HepG2 (cell line): Measurements from ENCODE around the gene TAP1. TPM values are rescaled to one million over a fixed set of nuclear protein-coding genes. Genes with fewer than 3 reads are reported as not detected.

Experiments
- CEBPB ChIP-seq: IDR thresholded peaks from 2 replicates; pipeline ENCODE4 v1.6.1; 2011; ENCODE audit warnings: low read depth, low read length, improper control_type of control experiment, borderline replicate concordance
- DMAP1 ChIP-seq: IDR thresholded peaks from 2 replicates; pipeline ENCODE4 v1.6.1; 2016
- MAFK ChIP-seq, 2 experiments: IDR thresholded peaks in 1 of 2; conservative IDR thresholded peaks in 1 of 2; 2 replicates each; pipeline ENCODE4 v1.6.1; 2011; ENCODE audit warnings: improper control_type of control experiment in 2 of 2, low read length in 2 of 2
- NFKB2 ChIP-seq: sonication (generic); formaldehyde crosslinking; IDR thresholded peaks from 2 replicates; pipeline ENCODE4 v1.4.0; 2020; ENCODE audit warnings: missing genetic modification reagents, borderline replicate concordance
- NR1H2 ChIP-seq: sonication (generic); formaldehyde crosslinking; IDR thresholded peaks from 2 replicates; pipeline ENCODE4 v1.8.1; 2022; ENCODE audit warnings: low read depth, missing genetic modification reagents, borderline replicate concordance
- NR3C1 ChIP-seq: sonication (generic); formaldehyde crosslinking; IDR thresholded peaks from 2 replicates; pipeline ENCODE4 v1.4.0; 2020; ENCODE audit warnings: missing genetic modification reagents
- PCBP2 ChIP-seq: fragments of 200-400 bp; formaldehyde crosslinking; optimal IDR thresholded peaks from 2 replicates; pipeline ENCODE3; 2018; ENCODE audit warnings: low read length, low read depth; ENCODE audit not compliant: poor library complexity, severe bottlenecking
- TBX2 ChIP-seq: sonication (generic); formaldehyde crosslinking; IDR thresholded peaks from 2 replicates; pipeline ENCODE4 v1.5.0; 2020; ENCODE audit warnings: missing genetic modification reagents, mild to moderate bottlenecking, borderline replicate concordance
- ZIK1 ChIP-seq: sonication (generic); formaldehyde crosslinking; IDR thresholded peaks from 2 replicates; pipeline ENCODE4 v1.5.0; 2020; ENCODE audit warnings: mild to moderate bottlenecking, low read depth, missing genetic modification reagents, borderline replicate concordance
- ZNF224 ChIP-seq: sonication (generic); formaldehyde crosslinking; IDR thresholded peaks from 2 replicates; pipeline ENCODE4 v1.5.0; 2020; ENCODE audit warnings: mild to moderate bottlenecking, missing genetic modification reagents
- ZNF232 ChIP-seq: sonication (generic); formaldehyde crosslinking; IDR thresholded peaks from 2 replicates; pipeline ENCODE4 v1.4.0; 2020; ENCODE audit warnings: missing genetic modification reagents, borderline replicate concordance
- ZNF496 ChIP-seq: sonication (generic); formaldehyde crosslinking; IDR thresholded peaks from 2 replicates; pipeline ENCODE4 v1.8.1; 2023; ENCODE audit warnings: mild to moderate bottlenecking, moderate library complexity, missing genetic modification reagents; ENCODE audit not compliant: insufficient replicate concordance
- ZNF510 ChIP-seq: sonication (generic); formaldehyde crosslinking; IDR thresholded peaks from 2 replicates; pipeline ENCODE4 v1.4.0; 2020; ENCODE audit warnings: low read depth, mild to moderate bottlenecking, missing genetic modification reagents
- ZNF788 ChIP-seq: sonication (generic); formaldehyde crosslinking; IDR thresholded peaks from 2 replicates; pipeline ENCODE4 v1.5.0; 2020; ENCODE audit warnings: mild to moderate bottlenecking, missing genetic modification reagents, borderline replicate concordance
- polyA plus RNA-seq, 8 experiments: library from polyadenylated mRNA; depleted of rRNA in 3 of 8; stranded (reverse) in 7 of 8; unstranded in 1 of 8; fragments of >200 nt; fragmentation: Illumina TruSeq in 4 of 8; extraction: Trizol in 4 of 8; gene quantifications; 2 replicates each; pipeline versions ENCODE4 v1.2.1 to v1.2.3, GENCODE V29; 2011 to 2016; ENCODE audit warnings: low read depth in 4 of 8, missing spikeins in 1 of 8, mixed read lengths in 1 of 8; ENCODE audit not compliant: insufficient read depth in 1 of 8
- total RNA-seq, 5 experiments: library from RNA; depleted of rRNA; stranded (reverse); fragments of >200 nt; fragmentation: Illumina TruSeq; extraction: Trizol; gene quantifications; 2 replicates each; pipeline ENCODE4 v1.2.3, GENCODE V29; 2016; ENCODE audit warnings: low read depth in 1 of 5
- TF ChIP-seq, protein P1 (sequence below): IDR thresholded peaks from 2 replicates; pipeline ENCODE4 v1.6.1; 2012; ENCODE audit warnings: inconsistent platforms
- TF ChIP-seq, protein P2 (sequence below): sonication (generic); formaldehyde crosslinking; IDR thresholded peaks from 2 replicates; pipeline ENCODE4 v1.8.0; 2022; ENCODE audit warnings: missing genetic modification reagents, mild to moderate bottlenecking, inconsistent platforms, borderline replicate concordance
- TF ChIP-seq, protein P3 (sequence below): sonication (generic); formaldehyde crosslinking; IDR thresholded peaks from 2 replicates; pipeline ENCODE4 v1.8.1; 2022; ENCODE audit warnings: low read depth, mild to moderate bottlenecking, missing genetic modification reagents
- TF ChIP-seq, protein P4 (sequence below): sonication (generic); formaldehyde crosslinking; IDR thresholded peaks from 2 replicates; pipeline ENCODE4 v1.9.0; 2021; ENCODE audit warnings: missing genetic modification reagents, borderline replicate concordance
- TF ChIP-seq, protein P5 (sequence below): sonication (generic); formaldehyde crosslinking; IDR thresholded peaks from 2 replicates; pipeline ENCODE4 v1.4.0; 2020; ENCODE audit warnings: missing genetic modification reagents

TAP1 gene
- total and polyA plus RNA-seq, 2 of the 13 experiments (the other 11 are each of a cell fraction or from before 2014, with no cell fraction given): 31.2 to 52.2 TPM

DNA sequence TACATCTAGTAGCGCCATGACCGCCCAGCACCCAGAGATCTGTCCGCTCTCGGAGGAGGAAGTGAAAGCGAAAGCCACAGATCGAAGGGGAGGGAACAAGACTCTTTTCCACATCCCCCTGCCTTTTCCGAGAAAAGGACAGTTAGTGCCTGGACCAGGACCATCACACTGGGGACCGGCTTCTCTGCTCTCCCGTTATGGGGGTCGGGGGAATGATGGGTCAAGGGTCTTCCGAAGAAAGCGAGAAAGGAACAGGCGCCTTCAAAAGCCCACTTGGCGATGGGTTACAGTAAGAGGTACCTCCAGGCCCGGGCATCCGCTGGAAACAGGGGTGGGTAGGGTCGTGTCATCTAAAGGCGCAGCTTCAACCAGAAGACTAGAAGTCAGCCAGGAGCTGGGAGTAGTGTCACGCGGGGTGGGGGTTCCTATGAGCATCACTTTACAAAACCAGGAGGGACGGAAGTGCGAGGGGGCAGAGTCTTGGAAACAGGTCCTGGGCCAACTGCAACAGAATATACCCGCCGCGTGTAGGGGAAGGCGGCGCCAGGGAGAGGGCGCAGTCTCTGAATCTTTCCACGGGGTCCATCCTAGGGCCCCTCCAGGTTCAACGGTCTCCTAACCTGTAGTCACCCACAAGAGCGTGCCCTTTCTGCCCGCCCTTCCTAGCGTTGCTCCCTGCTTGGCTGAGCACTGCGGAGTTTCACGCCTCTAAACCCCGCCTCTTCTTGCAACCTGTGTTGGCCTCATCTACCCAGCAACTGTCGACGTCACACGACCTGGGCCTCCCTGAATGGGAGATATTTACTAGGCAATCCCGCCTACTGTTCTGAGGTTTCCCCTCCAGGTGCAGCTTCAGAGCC, 9.3 kb downstream of the TAP1 start, which contains the start of gene PSMB8 (continued):
- no peak for TF ChIP-seq PCBP2
- TF ChIP-seq ZNF496 (CRISPR knock-in tag): no peak
- no peak for TF ChIP-seq NR3C1 (CRISPR knock-in tag)
- TF ChIP-seq NR1H2: no peak
- peak; percentile 30; the same call in 1 of the 2 replicates for TF ChIP-seq DMAP1 (CRISPR knock-in tag)
- TF ChIP-seq ZNF510 (CRISPR knock-in tag): peak; percentile 52; the same call in 1 of the 2 replicates
- TF ChIP-seq MAFK (conservative IDR thresholded peaks at IDR 0.05 in 1 of 2, IDR thresholded peaks at IDR 0.05 in 1 of 2; ENCODE audit: low read length in 2 of 2): no peak
- TF ChIP-seq, protein P1, sequence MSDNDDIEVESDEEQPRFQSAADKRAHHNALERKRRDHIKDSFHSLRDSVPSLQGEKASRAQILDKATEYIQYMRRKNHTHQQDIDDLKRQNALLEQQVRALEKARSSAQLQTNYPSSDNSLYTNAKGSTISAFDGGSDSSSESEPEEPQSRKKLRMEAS: peak; percentile 69
- TF ChIP-seq, protein P2, sequence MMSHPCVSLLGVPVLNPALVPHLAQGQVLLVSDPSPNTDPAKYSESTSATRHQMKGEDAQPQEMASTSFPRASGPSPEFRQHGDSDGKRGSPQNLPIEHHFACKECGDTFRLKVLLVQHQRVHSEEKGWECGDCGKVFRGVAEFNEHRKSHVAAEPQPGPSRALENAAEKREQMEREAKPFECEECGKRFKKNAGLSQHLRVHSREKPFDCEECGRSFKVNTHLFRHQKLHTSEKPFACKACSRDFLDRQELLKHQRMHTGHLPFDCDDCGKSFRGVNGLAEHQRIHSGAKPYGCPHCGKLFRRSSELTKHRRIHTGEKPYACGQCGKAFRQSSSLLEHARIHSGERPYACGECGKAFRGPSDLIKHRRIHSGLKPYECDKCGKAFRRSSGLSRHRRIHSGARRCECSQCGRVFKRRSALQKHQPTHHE (CRISPR knock-in tag): no peak; the same call in 1 of the 2 replicates
- TF ChIP-seq NFKB2: peak; percentile 44; the same call in 1 of the 2 replicates
- 0 out of 2 replicates have a peak, but pooled peaks have one; percentile 50 for TF ChIP-seq ZNF224
- TF ChIP-seq, protein P3, sequence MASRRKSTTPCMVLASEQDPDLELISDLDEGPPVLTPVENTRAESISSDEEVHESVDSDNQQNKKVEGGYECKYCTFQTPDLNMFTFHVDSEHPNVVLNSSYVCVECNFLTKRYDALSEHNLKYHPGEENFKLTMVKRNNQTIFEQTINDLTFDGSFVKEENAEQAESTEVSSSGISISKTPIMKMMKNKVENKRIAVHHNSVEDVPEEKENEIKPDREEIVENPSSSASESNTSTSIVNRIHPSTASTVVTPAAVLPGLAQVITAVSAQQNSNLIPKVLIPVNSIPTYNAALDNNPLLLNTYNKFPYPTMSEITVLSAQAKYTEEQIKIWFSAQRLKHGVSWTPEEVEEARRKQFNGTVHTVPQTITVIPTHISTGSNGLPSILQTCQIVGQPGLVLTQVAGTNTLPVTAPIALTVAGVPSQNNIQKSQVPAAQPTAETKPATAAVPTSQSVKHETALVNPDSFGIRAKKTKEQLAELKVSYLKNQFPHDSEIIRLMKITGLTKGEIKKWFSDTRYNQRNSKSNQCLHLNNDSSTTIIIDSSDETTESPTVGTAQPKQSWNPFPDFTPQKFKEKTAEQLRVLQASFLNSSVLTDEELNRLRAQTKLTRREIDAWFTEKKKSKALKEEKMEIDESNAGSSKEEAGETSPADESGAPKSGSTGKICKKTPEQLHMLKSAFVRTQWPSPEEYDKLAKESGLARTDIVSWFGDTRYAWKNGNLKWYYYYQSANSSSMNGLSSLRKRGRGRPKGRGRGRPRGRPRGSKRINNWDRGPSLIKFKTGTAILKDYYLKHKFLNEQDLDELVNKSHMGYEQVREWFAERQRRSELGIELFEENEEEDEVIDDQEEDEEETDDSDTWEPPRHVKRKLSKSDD: peak; percentile 13; the same call in 1 of the 2 replicates
- TF ChIP-seq, protein P4, sequence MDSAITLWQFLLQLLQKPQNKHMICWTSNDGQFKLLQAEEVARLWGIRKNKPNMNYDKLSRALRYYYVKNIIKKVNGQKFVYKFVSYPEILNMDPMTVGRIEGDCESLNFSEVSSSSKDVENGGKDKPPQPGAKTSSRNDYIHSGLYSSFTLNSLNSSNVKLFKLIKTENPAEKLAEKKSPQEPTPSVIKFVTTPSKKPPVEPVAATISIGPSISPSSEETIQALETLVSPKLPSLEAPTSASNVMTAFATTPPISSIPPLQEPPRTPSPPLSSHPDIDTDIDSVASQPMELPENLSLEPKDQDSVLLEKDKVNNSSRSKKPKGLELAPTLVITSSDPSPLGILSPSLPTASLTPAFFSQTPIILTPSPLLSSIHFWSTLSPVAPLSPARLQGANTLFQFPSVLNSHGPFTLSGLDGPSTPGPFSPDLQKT (CRISPR knock-in tag): no peak
- TF ChIP-seq TBX2 (CRISPR knock-in tag): peak; percentile 87; the same call in 1 of the 2 replicates
- TF ChIP-seq ZIK1 (CRISPR knock-in tag): no peak
- TF ChIP-seq ZNF232 (CRISPR knock-in tag): 0 out of 2 replicates have a peak, but pooled peaks have one; percentile 36
- TF ChIP-seq ZNF788 (CRISPR knock-in tag): 0 out of 2 replicates have a peak, but pooled peaks have one; percentile 40
- TF ChIP-seq, protein P5, sequence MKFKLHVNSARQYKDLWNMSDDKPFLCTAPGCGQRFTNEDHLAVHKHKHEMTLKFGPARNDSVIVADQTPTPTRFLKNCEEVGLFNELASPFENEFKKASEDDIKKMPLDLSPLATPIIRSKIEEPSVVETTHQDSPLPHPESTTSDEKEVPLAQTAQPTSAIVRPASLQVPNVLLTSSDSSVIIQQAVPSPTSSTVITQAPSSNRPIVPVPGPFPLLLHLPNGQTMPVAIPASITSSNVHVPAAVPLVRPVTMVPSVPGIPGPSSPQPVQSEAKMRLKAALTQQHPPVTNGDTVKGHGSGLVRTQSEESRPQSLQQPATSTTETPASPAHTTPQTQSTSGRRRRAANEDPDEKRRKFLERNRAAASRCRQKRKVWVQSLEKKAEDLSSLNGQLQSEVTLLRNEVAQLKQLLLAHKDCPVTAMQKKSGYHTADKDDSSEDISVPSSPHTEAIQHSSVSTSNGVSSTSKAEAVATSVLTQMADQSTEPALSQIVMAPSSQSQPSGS: 0 out of 2 replicates have a peak, but pooled peaks have one; percentile 15
- peak; percentile 37 for TF ChIP-seq CEBPB
